ENCODE measurements around the gene DHX35. TPM values are rescaled to one million over a fixed set of nuclear protein-coding genes. Genes with fewer than 3 reads are reported as not detected.

The DHX35 gene
- total RNA-seq, 1 experiment from 2014 or later = 20.4 TPM

- CTCF ChIA-PET = no interaction called here
- no peak for DNase-seq (ENCODE audit: low spot score)
- no peak for TF ChIP-seq ELF4 (CRISPR knock-in tag; IDR thresholded peaks at IDR 0.05; ENCODE audit: low read depth)
- 0 out of 2 replicates have a peak, but pooled peaks have one; percentile 11 for TF ChIP-seq GABPB1 (CRISPR knock-in tag; IDR thresholded peaks at IDR 0.05)
- Mint-ChIP-seq H3K4me1 (no peaks in the 10 kb centered on the region), H3K4me3 (no peak overlapping the region), H3K9me3 (no peaks in the 10 kb centered on the region), H3K36me3 (peaks cover 49% of the 10 kb centered on the region), H3K27me3 (ENCODE audit: low read depth) (no peaks in the 10 kb centered on the region), H3K27ac (no peak overlapping the region; the same call in 1 of the 2 replicates)
- ATAC-seq = no peak
- POLR2A ChIA-PET = no interaction called here
Observed at GRCh38 chr20:38999965-39000910, 38.1 kb downstream of the DHX35 start.

GRCh38 chr20:39004508-39004907, 42.4 kb downstream of the DHX35 start:
- ChIA-PET CTCF (no interaction called here), POLR2A (no interaction called here)
- no peak for DNase-seq (ENCODE audit: low spot score)
- H3K9me3 Mint-ChIP-seq = no peaks in the 10 kb centered on the region
- TF ChIP-seq TEAD4 (CRISPR knock-in tag; IDR thresholded peaks at IDR 0.05) (no peak), ZNF532 (CRISPR knock-in tag; IDR thresholded peaks at IDR 0.05; ENCODE audit: borderline replicate concordance) (no peak), FOXP4 (CRISPR knock-in tag; IDR thresholded peaks at IDR 0.05) (no peak), EMX1 (CRISPR knock-in tag; IDR thresholded peaks at IDR 0.05) (no peak), TP53 (CRISPR knock-in tag; IDR thresholded peaks at IDR 0.05) (no peak)
- H3K36me3 Mint-ChIP-seq = peaks cover 62% of the 10 kb centered on the region
- H3K4me3 Mint-ChIP-seq = no peak overlapping the region
- no peaks in the 10 kb centered on the region for H3K27me3 Mint-ChIP-seq (ENCODE audit: low read depth)
- no peak for ATAC-seq
- peaks cover 11% of the 10 kb centered on the region for H3K4me1 Mint-ChIP-seq
- H3K27ac Mint-ChIP-seq = no peak overlapping the region

GRCh38 chr20:39009348-39009747, 47.2 kb downstream of the DHX35 start:
- Mint-ChIP-seq H3K27me3 (ENCODE audit: low read depth) (no peaks in the 10 kb centered on the region), H3K27ac (peak overlapping the region; percentile 57), H3K4me1 (peaks cover 23% of the 10 kb centered on the region), H3K9me3 (no peaks in the 10 kb centered on the region), H3K4me3 (no peak overlapping the region), H3K36me3 (peaks cover 53% of the 10 kb centered on the region)
- DNase-seq (ENCODE audit: low spot score) = no peak
- TF ChIP-seq RELA (CRISPR knock-in tag; IDR thresholded peaks at IDR 0.05; ENCODE audit: borderline replicate concordance) (no peak), ZNF219 (CRISPR knock-in tag; IDR thresholded peaks at IDR 0.05; ENCODE audit: borderline replicate concordance) (no peak), NR1H2 (CRISPR knock-in tag; IDR thresholded peaks at IDR 0.05) (no peak), FOXP1 (CRISPR knock-in tag; IDR thresholded peaks at IDR 0.05; ENCODE audit: borderline replicate concordance) (no peak), TEAD1 (CRISPR knock-in tag; IDR thresholded peaks at IDR 0.05) (no peak), CREB1 (CRISPR knock-in tag; IDR thresholded peaks at IDR 0.05) (no peak), E2F4 (CRISPR knock-in tag; IDR thresholded peaks at IDR 0.05; ENCODE audit: borderline replicate concordance, low read depth) (no peak)
- CTCF ChIA-PET = interaction anchor here (0.7 to 1.8 kb wide), 4 partner anchors 40 to 115 kb away, joined by 3 to 6 read pairs (median 3); partner anchors contain the start of gene FAM83D
- ATAC-seq = no peak
- POLR2A ChIA-PET = no interaction called here
